SK-N-SH treated with all-trans-retinoic acid at 6 μM for 48 hours (cell line): Measurements from ENCODE around the gene DROSHA.

ENCODE experiments used
- ATAC-seq: fragments of 200-7000 bp; cut with Tn5 transposase; 3 replicates; pipeline ENCODE4 v1.9.1; 2020; ENCODE audit warnings: mild to moderate bottlenecking, moderate library complexity
- ARNTL ChIP-seq: fragments of 450-650 bp; formaldehyde crosslinking; IDR thresholded peaks from 2 replicates; pipeline ENCODE4 v1.5.0; 2020; ENCODE audit warnings: low read depth, mild to moderate bottlenecking, moderate library complexity, borderline replicate concordance
- BACH2 ChIP-seq: fragments of 250-450 bp; sonication (Bioruptor Pico); IDR thresholded peaks from 2 replicates; pipeline ENCODE4 v1.9.0; 2021; ENCODE audit warnings: mild to moderate bottlenecking, borderline replicate concordance
- CREB5 ChIP-seq: fragments of 250-450 bp; sonication (Bioruptor Pico); IDR thresholded peaks from 2 replicates; pipeline ENCODE4 v1.5.1; 2020; ENCODE audit warnings: low read depth, mild to moderate bottlenecking, moderate library complexity
- CSDC2 ChIP-seq: fragments of 250-450 bp; sonication (Bioruptor Pico); IDR thresholded peaks from 2 replicates; pipeline ENCODE4 v1.5.0; 2020; ENCODE audit warnings: mild to moderate bottlenecking, moderate library complexity
- CSRNP3 ChIP-seq: fragments of 250-450 bp; sonication (Bioruptor Pico); IDR thresholded peaks from 2 replicates; pipeline ENCODE4 v1.5.1; 2021; ENCODE audit warnings: mild to moderate bottlenecking, moderate library complexity
- ESRRG ChIP-seq: fragments of 250-450 bp; sonication (Bioruptor Pico); IDR thresholded peaks from 2 replicates; pipeline ENCODE4 v1.6.1; 2021; ENCODE audit warnings: mild to moderate bottlenecking
- GLIS3 ChIP-seq: fragments of 250-450 bp; sonication (Bioruptor Pico); IDR thresholded peaks from 2 replicates; pipeline ENCODE4 v1.5.0; 2020; ENCODE audit warnings: mild to moderate bottlenecking, moderate library complexity
- ISL1 ChIP-seq: fragments of 250-450 bp; sonication (Bioruptor Pico); IDR thresholded peaks from 2 replicates; pipeline ENCODE4 v2.1.2; 2022; ENCODE audit warnings: mild to moderate bottlenecking, moderate library complexity
- OSR1 ChIP-seq: fragments of 250-450 bp; sonication (Bioruptor Pico); IDR thresholded peaks from 2 replicates; pipeline ENCODE4 v1.8.0; 2022; ENCODE audit warnings: moderate library complexity, mild to moderate bottlenecking, inconsistent platforms
- PATZ1 ChIP-seq: fragments of 250-450 bp; sonication (Bioruptor Pico); IDR thresholded peaks from 2 replicates; pipeline ENCODE4 v1.8.0; 2020; ENCODE audit warnings: mild to moderate bottlenecking, moderate library complexity, borderline replicate concordance
- POU6F1 ChIP-seq: fragments of 250-450 bp; sonication (Bioruptor Pico); IDR thresholded peaks from 2 replicates; pipeline ENCODE4 v1.8.0; 2021; ENCODE audit warnings: low read depth, mild to moderate bottlenecking, moderate library complexity, borderline replicate concordance
- PPARA ChIP-seq: fragments of 250-450 bp; sonication (Bioruptor Pico); IDR thresholded peaks from 2 replicates; pipeline ENCODE4 v1.5.0; 2020; ENCODE audit warnings: mild to moderate bottlenecking, borderline replicate concordance
- RARB ChIP-seq: fragments of 250-450 bp; sonication (Bioruptor Pico); IDR thresholded peaks from 2 replicates; pipeline ENCODE4 v1.8.0; 2021; ENCODE audit warnings: mild to moderate bottlenecking, moderate library complexity
- SNAI2 ChIP-seq: fragments of 250-450 bp; sonication (Bioruptor Pico); IDR thresholded peaks from 2 replicates; pipeline ENCODE4 v1.5.0; 2020; ENCODE audit warnings: mild to moderate bottlenecking, moderate library complexity
- TCF4 ChIP-seq: fragments of 250-450 bp; sonication (Bioruptor Pico); IDR thresholded peaks from 2 replicates; pipeline ENCODE4 v1.8.0; 2021; ENCODE audit warnings: mild to moderate bottlenecking, moderate library complexity, borderline replicate concordance
- TOX ChIP-seq: fragments of 250-450 bp; sonication (Bioruptor Pico); IDR thresholded peaks from 2 replicates; pipeline ENCODE4 v1.8.0; 2021; ENCODE audit warnings: mild to moderate bottlenecking, moderate library complexity, borderline replicate concordance
- TSHZ2 ChIP-seq: fragments of 250-450 bp; sonication (Bioruptor Pico); IDR thresholded peaks from 2 replicates; pipeline ENCODE4 v1.5.0; 2020; ENCODE audit warnings: mild to moderate bottlenecking, moderate library complexity
- ZC3H10 ChIP-seq: fragments of 250-450 bp; sonication (Bioruptor Pico); IDR thresholded peaks from 2 replicates; pipeline ENCODE4 v1.5.1; 2021; ENCODE audit warnings: mild to moderate bottlenecking, moderate library complexity
- ZFP3 ChIP-seq: fragments of 250-450 bp; sonication (Bioruptor Pico); IDR thresholded peaks from 2 replicates; pipeline ENCODE4 v1.5.0; 2020; ENCODE audit warnings: mild to moderate bottlenecking, moderate library complexity
- ZFP30 ChIP-seq: fragments of 450-650 bp; formaldehyde crosslinking; IDR thresholded peaks from 2 replicates; pipeline ENCODE4 v1.5.0; 2022; ENCODE audit warnings: mild to moderate bottlenecking, moderate library complexity
- ZNF565 ChIP-seq: fragments of 450-650 bp; formaldehyde crosslinking; conservative IDR thresholded peaks from 2 replicates; pipeline ENCODE4 v1.5.0; 2020; ENCODE audit warnings: low read depth, mild to moderate bottlenecking, moderate library complexity
- ZNF70 ChIP-seq: fragments of 450-650 bp; formaldehyde crosslinking; IDR thresholded peaks from 2 replicates; pipeline ENCODE4 v1.5.0; 2020; ENCODE audit warnings: mild to moderate bottlenecking, moderate library complexity
- ZNF8 ChIP-seq: fragments of 450-650 bp; formaldehyde crosslinking; IDR thresholded peaks from 2 replicates; pipeline ENCODE4 v1.5.0; 2020; ENCODE audit warnings: mild to moderate bottlenecking, moderate library complexity

The DROSHA gene

GRCh38 chr5:31415960-31416359 is 115.9 kb downstream of the DROSHA start:
- no peak for ATAC-seq
- no peak for TF ChIP-seq ESRRG (CRISPR knock-in tag)
- no peak for TF ChIP-seq ZNF565 (CRISPR knock-in tag)
- no peak for TF ChIP-seq ZFP30 (CRISPR knock-in tag)
- no peak for TF ChIP-seq SNAI2
- TF ChIP-seq ISL1 (CRISPR knock-in tag) = no peak
- no peak for TF ChIP-seq CSDC2 (CRISPR knock-in tag)
- TF ChIP-seq TCF4 = no peak

- TF ChIP-seq GLIS3 (CRISPR knock-in tag) (no peak), CSDC2 (CRISPR knock-in tag) (0 out of 2 replicates have a peak, but pooled peaks have one; percentile 45), ZNF8 (no peak), OSR1 (CRISPR knock-in tag) (no peak), ZNF70 (CRISPR knock-in tag) (no peak), RARB (CRISPR knock-in tag) (no peak), ZFP3 (CRISPR knock-in tag) (no peak), TSHZ2 (CRISPR knock-in tag) (no peak), CREB5 (CRISPR knock-in tag) (no peak), PATZ1 (CRISPR knock-in tag) (no peak), POU6F1 (CRISPR knock-in tag) (no peak), SNAI2 (no peak), ZC3H10 (no peak), ZNF565 (CRISPR knock-in tag) (no peak), ARNTL (CRISPR knock-in tag) (no peak), ZFP30 (CRISPR knock-in tag) (no peak), BACH2 (CRISPR knock-in tag) (no peak), TCF4 (no peak; the same call in 1 of the 2 replicates), ESRRG (CRISPR knock-in tag) (no peak), PPARA (CRISPR knock-in tag) (no peak), ISL1 (CRISPR knock-in tag) (peak; percentile 86), CSRNP3 (CRISPR knock-in tag) (no peak), TOX (CRISPR knock-in tag) (peak; percentile 68)
- ATAC-seq = peak; percentile 37
Observed at GRCh38 chr5:31415009-31415923, 116.6 kb downstream of the DROSHA start.
